Activated CD8-positive, alpha-beta memory T cell treated with anti-CD3 and anti-CD28 coated beads, Interleukin-2, amount 50 U/mL, for 24 hours (primary cell): Measurements from ENCODE around the gene PEX5.
"Not testable (repeated sequence)": the region's sequence is repeated elsewhere in the genome, so short reads cannot be mapped to it uniquely, and the experiment has no call there.

Experiments
- DNase-seq: peaks from one replicate; pipeline ENCODE4 v3.0.0-alpha.2; 2020; ENCODE audit errors: extremely low read depth

The PEX5 gene

DNA sequence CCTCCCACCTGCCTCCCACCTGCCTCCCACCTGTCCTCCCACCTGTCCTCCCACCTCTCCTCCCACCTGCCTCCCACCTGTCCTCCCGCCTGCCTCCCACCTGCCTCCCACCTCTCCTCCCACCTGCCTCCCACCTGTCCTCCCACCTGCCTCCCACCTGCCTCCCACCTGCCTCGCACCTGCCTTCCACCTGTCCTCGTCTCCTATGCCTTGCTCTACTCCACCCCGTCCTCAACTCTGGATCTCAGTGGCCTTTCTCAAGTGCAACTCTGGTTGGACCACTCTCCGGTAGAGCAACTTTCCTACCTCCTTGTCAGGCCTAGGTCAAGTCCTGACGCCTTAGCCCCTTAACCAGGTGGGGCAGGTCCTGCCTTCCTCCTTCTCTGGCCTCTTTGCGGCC is 29.3 kb upstream of the PEX5 start:
- no peak for DNase-seq

DNA sequence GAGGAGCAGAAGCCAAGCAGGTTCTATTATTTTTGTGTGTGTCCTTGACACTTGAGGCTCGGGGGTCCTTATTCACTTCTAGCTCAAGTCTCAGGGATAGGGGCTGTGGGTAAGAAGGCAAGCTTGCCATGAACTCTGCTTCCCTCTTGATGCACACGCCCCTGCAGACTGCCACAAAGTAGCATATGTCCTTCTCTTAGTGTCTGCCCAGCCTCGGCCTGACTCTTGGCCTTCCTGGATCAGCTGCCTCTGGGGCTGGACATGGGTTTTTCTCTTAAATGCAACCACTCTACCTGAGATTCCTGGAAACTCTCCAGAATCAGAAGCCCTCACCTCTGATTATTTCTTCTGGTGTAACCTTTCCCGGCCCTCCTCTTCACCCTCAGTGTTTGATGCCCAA is 28.2 kb upstream of the PEX5 start:
- no peak for DNase-seq

DNA sequence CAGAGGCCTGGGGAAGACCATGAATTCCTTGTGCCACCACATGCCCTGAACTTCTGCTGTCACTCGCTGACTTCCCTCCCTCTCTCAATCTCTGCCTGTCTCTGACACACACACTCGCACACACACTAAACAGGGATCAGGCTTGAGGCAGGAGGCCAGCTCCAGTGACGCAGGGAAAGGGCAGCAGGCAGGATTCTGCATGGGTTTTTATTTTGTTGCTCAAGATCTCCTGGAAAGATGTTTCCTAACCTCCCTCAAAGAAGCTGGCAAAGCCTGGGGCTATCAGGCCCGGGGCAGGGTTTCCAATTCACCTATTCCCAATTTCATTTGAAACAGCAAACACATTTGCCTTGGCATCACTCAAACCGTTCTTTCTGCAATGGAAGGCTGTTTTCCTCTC is 27.7 kb upstream of the PEX5 start:
- DNase-seq, result no peak

DNA sequence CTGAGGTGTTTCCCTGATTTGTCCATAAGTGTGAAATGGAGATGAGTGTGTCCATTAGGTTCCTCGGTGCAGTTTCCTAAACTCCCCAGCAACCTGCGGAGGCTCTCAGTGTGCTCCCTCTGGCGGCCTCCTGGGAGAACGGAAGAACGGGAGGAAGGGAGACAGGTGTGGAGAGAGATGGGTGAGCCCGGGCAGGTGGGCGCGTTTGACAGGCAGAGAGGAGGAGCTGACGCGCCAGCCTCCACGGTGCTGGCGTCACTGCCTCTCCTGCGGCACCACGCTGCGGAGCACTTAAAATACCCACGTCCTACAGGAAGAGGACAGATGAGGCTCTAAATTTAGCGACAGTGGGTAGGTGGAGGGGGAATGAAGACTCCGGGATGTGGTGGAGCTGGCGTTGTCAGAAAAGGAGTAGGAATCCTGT is 26.8 kb upstream of the PEX5 start:
- DNase-seq, result no peak

DNA sequence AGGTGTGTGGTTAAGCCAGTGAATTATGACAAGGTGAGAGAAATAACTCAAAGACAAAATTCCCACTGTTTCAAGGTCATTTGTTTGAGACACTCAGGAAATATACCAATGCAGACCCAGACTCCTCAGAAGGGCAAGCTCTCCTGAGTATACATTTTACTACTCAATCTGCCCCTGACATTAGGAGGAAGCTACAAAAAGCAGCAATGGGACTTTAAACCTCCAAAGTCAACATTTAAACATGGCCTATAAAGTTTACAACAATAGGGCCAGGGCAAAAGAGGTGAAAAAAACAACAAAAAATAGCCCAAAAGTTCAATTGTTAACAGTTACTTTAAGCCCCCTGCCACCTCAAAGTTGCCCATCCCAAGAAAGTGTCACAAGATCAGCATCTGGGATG is 19.5 kb upstream of the PEX5 start:
- no peak for DNase-seq

DNA sequence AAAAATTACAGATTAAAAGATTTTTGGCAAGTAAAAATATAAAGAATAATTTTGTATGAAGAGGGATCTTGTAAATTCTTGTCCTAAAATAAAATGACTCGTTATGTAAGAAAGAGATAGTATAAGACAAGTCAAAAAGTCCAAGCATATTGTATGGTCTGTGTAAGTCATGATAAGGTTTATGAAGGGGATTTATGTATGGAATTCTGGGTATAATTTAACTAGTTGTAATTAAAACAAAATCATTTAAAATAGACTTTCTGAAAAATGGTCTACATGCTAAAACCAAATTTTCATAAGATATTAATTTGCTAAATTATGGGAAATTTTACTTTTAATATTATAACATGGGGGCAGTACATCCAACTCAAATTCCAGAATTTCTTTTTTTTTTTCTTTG is 17.6 kb upstream of the PEX5 start:
- no peak for DNase-seq

DNA sequence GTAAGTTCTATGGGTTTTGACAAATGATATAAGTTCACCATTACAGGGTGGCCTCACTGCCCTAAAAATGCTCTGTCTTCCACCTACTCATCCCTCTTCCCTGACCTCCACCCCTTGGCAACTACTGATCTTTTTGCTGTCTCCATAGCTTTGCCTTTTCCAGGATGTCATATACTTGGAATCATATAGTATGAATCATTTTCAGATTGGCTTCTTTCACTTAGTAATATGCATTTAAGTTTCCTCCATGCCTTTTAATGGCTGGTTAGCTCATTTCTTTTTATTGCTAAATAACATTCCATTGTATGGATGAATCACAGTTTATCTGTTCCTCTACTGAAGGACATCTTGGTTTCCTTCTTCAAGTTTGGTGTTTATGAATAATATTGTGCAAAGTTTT is 14.0 kb upstream of the PEX5 start:
- no peak for DNase-seq

DNA sequence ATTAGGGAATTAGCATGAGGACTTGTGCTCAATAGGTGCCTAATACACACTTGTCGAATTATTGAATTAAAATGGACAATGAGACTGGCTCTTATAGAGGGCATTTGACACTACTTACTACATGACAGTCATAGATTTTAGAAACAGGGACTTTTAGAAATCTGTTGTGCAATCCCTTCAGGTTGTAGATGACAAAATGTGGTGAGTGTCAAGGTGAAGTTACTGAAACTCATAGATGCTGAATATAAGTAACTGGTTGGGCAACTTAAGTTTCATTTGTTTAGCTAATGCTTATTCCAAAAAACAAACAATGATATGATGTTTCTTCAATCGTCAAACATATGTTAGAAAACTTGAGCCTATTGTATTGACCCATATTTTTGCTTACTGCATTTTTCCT is 12.9 kb upstream of the PEX5 start:
- no peak for DNase-seq

DNA sequence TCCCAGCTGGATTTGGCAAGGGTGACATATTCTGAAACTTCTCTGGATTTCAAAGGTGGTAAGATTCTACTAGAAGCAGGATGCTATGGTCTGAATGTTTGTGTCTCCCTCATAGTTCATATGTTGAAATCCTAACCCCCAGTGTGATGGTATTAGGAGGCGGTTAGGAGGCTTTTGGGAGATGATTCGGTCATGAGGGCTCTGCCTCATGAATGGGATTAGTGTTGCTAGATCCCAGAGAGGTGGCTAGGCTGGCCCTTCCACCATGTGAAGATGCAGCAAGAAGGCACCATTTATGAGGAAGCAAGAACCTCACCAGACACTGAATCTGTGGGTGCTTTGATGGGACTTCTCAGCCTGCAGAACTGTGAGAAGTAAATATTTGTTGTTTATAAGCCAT is 11.0 kb upstream of the PEX5 start:
- DNase-seq, result no peak

DNA sequence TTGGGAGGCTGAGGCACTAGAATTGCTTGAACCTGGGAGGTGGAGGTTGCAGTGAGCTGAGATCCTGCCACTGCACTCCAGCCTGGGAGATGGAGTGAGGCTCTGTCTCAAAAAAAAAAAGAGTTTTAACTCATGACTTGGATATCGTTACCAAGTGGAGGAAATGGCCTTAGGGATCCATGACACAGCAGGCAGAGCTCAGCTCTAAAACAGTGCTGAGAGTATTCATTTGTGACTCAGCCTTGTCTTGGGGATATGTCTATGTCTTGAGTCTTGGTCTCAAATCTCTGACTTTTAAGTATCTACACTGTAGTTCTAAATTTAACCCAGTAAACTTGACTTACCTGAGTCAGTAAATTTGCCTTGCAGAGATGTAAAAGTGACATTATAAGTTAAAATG is 8.8 kb upstream of the PEX5 start:
- no peak for DNase-seq

DNA sequence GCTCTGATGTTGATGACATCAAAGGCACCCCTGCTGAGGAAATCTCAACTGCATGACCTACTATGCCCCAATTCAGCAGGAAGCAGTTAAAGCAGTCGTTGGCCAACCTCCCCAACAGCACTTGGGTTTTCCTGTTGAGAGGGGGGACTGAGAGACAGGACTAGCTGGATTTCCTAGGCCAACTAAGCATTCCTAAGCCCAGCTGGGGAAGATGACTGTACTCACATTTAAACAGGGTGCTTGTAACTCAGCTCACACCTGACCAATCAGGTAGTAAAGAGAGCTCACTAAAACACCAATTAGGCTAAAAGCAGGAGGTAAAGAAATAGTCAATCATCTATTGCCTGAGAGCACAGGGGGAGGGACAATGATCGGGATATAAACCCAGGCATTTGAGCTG is 3.4 kb upstream of the PEX5 start:
- DNase-seq, result not testable (repeated sequence)

DNA sequence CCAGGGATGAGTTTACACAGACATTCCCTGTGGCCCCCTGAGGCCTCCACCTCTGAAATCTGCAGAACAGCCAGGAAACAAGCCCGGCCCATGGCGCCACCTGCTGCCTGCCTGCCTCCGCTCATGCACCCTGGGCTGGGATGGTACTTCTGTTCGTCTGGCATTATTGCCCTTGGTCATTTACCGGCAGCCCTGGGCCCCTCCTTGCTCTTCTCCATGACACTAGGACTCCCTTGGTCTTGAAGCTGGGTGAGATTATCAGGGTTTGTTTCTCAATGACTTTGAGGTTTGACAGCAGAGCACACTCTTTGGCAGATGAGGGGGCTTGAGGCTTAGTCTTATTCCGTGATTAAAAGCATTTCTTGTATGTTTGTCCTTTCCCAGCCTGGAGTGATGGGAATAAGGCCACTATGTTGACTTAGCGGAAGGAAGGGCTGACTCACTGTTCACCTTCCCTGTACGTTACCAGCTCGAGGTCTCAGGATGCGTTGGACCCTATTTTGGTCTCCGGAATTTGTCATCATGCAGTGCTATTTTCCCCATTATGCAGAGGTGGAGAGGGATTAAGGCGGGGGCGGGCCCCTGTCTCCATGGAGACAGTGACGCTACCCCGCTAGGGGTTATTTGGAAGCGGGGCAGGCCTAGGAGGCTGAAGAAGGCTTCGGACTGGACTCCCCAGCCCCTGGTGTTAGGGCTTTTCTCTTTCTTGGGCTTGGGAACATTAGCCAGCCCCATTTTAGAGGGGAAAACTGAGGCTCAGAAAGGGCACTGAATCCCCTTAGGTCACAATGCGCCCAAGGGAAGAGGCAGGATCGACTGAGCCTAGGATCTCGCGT is 706 bp upstream of the PEX5 start:
- no peak for DNase-seq

DNA sequence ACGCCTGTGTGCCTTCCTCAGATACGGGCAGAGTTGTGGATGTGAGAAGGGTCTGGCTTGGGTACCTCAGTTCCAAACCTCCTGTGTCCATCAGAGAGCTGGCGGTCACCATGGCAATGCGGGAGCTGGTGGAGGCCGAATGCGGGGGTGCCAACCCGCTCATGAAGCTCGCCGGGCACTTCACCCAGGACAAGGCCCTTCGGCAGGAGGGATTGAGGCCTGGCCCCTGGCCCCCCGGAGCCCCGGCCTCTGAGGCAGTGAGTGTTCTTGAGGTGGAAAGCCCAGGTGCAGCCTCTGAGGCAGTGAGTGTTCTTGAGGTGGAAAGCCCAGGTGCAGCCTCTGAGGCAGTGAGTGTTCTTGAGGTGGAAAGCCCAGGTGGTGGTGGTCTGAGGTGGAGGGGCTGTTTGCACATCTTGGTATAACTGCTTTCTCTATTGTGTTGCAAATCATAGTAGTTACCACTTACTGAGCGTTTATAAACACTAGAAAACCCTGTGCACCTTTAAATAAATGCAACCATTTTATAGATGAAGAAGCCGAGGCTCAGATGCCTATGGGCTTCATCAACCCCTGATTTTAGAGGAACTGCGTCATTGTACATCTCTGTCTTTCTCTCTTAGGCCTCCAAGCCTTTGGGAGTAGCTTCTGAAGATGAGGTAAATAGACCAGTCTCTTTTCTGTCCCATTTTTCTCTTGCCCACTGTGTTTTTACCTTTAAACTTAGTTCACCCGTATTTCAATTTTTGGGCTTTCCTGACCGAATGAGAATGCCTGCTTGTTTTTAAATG is 976 bp downstream of the PEX5 start:
- DNase-seq, result no peak

DNA sequence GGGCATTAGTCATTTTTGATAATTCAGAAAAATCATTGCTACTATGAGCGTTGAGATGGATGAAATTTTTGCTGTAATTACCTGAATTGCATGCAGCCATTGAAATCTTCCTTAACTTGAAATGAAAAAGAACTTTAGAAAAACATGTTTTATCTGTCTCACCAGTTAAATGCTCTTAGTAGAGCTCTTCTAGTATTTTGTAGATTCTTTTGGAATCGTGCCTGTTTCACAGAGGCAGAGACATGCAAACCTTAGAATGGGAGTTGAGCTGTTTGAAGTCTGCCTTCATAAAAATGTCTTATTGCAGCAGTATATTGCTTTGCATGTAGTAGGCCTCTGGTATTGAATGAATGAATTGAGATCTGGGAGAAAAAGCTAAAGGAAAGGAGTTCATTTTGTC is 4.2 kb downstream of the PEX5 start:
- no peak for DNase-seq

DNA sequence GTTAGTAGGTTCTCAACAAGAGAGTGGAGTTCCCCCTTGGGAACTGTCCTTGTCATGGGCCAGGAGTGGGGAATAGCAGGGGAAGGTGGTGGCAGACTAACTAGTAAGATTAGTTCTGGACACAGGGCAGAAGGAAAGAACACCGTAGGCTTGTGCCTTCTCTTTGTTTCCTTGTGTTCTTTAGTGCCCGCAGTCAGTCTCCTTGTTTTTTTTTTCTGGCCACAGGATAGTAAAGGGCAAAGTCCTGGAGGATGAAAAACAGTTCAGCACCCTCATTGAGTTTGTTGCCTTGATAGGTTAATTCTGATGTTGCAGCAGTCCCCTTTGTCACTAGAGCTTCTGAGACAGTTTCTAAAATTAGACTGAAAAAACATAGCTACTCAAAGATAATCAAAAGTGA is 8.4 kb downstream of the PEX5 start:
- DNase-seq, result no peak

DNA sequence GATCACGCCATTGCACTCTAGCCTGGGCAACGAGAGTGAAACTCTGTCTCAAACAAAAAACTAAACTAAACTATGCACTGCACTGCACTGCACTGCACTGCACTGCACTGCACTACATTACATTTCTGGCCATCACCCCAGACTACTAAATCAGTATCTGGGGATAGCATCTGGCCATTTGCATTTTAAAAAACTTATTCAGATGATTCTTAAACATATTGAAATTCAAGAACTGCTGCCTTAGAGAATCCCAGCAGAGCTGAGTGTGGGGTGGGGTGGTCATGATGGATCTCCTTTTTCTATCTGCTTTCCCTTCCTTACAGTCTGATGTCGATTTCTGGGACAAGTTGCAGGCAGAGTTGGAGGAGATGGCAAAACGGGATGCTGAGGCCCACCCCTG is 13.6 kb downstream of the PEX5 start:
- DNase-seq, result no peak

DNA sequence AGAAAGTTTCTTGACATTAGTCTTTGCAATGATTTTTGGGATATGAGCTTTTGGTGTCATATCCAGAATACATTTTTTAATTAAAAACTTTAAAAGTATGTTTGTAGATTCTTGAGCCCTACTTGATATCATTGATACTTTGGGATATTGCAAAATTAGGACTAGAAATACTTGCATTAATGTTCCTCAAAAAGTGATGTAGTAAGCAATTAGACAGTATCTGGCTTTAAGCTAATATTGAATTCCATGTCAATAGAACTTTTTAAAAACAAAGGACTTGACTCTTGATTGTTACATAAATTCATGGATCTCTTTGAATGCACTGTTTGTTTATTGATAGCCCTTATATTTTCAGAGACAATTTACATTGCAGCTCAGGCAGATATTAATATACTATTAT is 15.6 kb downstream of the PEX5 start:
- DNase-seq, result no peak

DNA sequence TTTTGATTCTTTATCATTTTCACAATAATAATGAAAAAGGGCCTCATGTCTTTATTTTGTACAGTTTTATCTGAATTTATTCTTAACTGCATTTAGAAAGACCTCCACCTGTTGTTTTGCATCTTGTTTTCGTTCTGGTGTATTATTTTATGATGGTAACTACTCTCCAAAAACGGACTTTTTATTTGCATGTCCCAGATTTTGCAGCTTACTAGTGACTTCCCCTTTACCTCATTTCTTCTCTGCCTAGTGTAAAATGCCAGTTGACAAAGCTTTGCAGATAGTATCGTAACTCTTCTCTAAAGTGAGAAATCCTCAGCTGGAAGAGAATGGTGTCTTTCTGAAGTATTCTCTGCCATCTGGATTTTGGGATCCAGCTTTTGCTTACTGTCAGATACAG is 17.2 kb downstream of the PEX5 start:
- no peak for DNase-seq

DNA sequence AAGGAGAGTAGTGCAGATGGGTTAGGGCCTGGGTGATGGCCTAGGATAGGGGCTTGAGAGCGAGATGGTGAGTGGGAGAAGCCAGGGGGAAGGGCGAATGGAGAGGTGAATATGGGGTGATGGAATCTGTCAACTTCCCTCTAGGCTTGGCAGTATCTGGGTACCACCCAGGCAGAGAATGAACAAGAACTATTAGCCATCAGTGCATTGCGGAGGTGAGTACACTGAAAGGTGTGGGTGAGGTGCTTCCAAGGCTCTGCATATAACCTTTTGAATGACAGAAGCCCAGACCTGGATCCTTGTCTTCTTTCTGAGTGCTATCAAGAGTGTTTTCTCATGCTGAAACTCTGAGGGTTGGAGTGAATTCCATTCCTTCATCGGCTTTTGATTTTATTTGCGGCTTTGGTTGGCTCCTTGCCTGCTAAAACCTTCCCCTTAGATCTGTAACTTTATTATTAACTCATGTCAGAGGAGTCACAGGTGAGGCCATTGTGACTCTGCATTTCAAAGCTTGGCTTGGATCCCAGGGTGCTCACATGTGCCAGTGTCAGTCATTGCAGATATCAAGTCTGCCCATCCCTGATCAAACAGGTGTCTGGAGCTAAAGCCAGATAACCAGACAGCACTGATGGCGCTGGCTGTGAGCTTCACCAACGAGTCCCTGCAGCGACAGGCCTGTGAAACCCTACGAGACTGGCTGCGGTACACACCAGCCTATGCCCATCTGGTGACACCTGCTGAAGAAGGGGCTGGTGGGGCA is 18.6 kb downstream of the PEX5 start:
- no peak for DNase-seq

DNA sequence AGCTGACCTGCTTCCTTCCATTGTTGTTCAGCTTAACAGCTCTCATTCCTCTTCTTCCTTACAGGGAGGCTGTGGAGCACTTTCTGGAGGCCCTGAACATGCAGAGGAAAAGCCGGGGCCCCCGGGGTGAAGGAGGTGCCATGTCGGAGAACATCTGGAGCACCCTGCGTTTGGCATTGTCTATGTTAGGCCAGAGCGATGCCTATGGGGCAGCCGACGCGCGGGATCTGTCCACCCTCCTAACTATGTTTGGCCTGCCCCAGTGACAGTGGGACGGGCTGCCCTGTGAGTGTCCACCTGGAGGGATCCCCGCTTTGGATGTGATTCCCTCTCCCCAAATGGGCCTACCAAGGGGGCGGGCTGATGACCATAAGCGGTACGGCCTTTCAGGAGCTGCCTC is 20.5 kb downstream of the PEX5 start:
- DNase-seq, result no peak

DNA sequence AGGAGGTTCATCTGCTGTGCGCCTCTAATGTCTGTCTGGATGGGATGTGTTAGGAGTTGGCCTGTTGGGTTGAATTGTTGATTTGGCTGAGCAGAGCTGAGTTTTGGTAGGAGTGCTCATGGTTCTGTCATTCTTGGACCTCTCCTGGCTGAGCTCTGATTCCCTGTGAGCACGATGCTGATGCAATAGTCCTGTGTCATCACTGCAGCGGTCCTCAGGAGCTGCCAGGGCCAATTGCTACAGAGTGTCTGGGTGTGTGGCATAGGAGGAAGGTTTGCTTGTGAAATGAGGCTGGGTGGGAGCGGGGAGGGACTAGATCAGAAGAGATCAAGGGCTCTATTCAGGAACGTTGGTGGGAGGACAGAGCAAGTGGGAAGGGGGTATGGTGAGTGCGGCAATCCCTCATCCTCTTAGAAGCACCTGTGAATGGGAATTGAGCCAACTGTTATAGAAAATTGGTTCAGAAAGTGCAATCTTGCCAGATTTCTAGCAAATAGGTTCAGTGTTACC is 21.2 kb downstream of the PEX5 start:
- no peak for DNase-seq

DNA sequence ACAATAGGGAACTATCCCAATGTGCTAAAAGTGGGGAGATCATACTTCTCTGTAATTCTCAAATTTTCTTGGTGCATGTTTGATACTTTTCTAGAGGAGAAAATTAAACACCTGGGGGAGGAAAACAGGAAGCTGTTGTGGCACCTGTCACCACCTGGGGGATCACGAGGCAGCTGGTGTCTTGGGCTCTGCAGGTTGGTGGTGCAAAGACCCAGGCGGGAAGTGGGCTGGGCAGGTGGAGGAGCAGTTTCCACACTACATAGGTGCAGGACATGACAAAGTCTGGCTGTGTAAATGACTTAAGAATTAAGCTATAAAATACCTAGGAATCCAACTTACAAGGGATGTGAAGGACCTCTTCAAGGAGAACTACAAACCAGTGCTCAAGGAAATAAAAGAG is 23.2 kb downstream of the PEX5 start:
- no peak for DNase-seq
